ENCODE results near the gene SUPT6H.
"Not testable (repeated sequence)": the region's sequence is repeated elsewhere in the genome, so short reads cannot be mapped to it uniquely, and the experiment has no call there.

The SUPT6H gene

DNA sequence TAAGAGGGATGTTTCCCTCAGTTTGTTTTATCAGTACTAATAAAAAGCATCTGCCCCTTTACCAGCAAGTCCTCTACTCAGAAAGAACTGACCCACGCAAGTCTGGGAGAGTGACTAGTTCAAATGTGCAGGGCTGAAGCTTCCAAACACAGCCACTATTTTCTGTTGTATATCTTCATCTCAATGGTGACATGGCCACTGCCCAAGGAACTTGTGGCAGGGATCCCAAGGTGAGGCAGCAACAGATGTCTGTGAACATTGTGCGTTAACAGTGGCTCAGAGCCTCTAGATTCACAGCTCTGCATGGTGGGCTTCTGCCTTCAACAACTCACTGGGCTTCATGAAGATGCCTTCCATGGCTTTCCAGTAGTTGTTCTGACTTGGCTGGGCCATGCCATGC, 13.3 kb upstream of the SUPT6H start:
- DNase-seq (ENCODE audit: low read depth in 2 of 2), result no peak

DNA sequence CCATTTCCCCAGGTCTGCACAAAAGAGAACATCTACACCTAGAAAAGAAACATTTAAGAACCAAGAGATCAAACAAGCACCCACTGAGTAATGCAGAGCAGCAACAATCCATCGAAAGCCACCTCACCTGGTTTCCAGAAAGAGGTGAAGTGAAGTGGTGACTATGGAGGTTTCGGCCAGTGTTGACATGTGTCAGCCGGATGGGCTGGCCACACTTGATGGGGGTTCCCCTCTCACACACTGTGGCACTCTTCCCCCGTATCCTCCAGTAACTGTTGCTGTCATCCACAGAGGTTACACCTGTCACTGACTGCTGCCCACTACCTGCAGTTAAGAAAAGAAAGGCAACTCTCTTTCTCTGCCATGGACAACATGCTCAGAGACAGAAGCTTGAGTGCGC, 6.8 kb upstream of the SUPT6H start:
- DNase-seq (ENCODE audit: low read depth in 2 of 2), result no peak

DNA sequence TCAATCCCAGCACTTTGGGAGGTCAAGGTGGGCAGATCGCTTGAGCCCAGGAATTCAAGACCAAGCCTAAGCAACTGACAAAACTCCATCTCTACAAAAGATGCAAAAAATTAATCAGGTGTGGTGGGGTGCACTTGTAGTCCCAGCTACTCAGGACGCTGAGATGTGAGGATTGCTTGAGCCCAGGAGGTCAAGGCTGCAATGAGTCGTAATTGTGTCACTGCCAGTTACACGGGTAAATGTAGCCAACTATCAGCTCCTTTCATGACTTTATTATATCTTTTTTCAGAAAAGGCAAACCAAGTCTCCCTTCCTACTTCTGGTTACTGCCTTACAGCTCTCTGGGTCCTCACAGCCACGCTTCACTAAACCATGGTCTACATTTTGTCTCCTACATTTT, 4.2 kb upstream of the SUPT6H start:
- DNase-seq (ENCODE audit: low read depth in 2 of 2), result no peak

DNA sequence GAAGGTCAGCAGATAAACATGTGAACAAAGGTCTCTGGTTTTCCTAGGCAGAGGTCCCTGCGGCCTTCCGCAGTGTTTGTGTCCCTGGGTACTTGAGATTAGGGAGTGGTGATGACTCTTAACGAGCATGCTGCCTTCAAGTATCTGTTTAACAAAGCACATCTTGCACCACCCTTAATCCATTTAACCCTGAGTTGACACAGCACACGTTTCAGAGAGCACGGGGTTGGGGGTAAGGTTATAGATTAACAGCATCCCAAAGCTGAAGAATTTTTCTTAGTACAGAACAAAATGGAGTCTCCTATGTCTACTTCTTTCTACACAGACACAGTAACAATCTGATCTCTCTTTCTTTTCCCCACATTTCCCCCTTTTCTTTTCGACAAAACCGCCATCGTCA, 3.7 kb upstream of the SUPT6H start:
- not testable (repeated sequence) for DNase-seq (ENCODE audit: low read depth in 2 of 2)

DNA sequence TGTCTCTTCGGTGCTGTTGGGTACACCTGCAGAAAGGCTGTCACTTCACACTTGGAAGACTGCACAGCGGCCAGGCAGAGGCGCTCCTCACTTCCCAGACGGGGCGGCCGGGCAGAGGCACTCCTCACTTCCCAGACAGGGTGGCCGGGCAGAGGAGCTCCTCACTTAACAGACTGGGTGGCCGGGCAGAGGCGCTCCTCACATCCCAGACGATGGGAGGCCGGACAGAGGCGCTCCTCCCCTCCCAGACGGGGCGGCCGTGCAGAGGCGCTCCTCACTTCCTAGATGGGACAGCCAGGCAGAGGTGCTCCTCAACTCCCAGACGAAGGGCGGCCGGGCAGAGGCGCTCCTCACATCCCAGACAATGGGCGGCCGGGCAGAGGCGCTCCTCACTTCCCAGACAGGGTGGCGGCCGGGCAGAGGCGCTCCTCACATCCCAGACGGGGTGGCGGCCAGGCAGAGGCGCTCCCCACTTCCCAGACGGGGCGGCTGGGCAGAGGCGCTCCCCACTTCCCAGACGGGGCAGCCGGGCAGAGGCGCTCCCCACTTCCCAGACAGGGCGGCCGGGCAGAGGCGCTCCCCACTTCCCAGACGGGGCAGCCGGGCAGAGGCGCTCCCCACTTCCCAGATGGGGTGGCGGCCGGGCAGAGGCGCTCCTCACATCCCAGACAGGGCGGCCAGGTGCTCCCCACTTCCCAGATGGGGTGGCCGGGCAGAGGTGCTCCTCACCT, 3.1 kb upstream of the SUPT6H start:
- not testable (repeated sequence) for DNase-seq (ENCODE audit: low read depth in 2 of 2)

DNA sequence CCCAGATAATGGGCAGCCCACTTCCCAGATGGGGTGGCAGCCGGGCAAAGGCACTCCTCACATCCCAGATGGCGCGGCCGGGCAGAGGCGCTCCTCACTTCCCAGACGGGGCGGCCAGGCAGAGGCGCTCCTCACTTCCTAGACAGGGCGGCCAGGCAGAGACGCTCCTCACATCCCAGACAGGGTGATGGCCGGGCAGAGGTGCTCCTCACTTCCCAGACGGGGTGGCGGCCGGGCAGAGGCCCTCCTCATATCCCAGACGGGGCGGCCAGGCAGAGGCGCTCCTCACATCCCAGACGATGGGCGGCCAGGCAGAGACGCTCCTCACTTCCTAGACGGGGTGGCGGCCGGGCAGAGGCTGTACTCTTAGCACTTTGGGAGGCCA, 2.5 kb upstream of the SUPT6H start:
- not testable (repeated sequence) for DNase-seq (ENCODE audit: low read depth in 2 of 2)

DNA sequence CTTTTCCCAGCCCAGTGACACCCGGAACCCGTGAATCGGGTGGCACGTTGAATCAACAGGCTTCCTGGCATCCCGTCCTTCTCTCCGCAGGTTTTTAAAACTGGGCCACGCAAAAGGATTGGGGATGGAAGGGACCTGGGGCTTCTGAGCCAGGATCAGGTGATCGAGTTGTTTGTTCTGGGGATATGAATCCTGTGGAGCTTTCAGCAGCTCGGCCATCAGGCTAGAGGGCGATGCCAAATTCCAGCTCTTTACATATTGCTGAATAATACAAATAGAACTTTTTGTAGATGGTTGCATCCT, 473 bp downstream of the SUPT6H start:
- no peak for DNase-seq (ENCODE audit: low read depth in 2 of 2)

DNA sequence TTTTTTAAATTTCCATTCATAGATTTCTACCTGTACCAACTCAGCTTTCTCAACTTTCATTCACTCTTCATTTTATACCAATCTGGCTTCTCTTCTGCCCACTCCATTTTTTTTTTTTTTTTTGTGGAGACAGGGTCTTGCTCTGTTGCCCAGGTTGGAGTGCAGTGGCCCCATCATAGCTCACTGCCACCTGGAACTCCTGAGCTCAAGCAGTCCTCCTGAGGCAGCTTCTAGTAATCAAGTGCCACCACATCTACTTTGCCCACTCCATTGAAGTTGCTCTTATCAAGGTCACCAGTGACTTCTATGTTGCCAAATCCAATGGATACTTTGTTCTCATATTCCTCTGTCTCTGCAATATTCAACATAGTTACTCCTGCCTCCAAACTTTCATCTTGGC, 1.7 kb downstream of the SUPT6H start:
- DNase-seq (ENCODE audit: low read depth in 2 of 2), result no peak

DNA sequence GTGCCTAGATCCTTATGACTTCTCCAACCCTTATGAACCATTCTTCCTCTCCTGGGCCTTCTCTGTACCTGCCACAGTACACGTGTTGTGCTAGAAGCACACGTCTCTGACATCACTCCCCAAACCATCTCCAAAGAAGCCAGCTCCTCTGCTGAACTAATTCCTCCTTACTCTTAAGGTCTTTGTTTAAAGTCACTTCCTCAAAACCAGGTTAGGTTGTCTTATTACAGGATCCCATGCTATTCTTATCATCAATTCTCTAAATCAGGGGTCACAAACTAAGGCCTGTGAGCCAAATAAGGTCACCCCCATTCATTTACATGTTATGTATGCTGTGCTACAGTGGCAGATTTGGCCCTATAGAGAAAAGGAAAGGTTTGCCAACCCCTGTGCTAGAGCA, 4.0 kb downstream of the SUPT6H start:
- no peak for DNase-seq (ENCODE audit: low read depth in 2 of 2)

DNA sequence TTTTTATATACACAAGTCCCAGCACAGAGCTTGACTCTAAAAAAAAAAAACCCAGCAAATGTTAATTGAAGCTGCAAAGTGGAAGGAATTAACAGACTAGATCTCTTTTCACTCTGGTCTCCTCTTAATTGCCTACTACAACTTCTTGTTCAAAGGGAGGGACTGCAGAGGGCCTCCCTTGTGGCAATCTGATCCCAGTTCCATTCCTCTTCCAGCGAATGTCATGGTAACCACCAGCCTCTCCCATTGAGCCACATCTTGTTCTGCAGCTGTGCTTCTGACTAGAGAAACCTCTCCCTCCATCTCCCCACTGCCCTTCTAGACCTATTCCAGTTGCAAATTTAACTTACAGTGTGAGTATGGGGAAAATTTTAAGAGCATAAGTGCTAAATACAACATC, 5.9 kb downstream of the SUPT6H start:
- no peak for DNase-seq (ENCODE audit: low read depth in 2 of 2)

DNA sequence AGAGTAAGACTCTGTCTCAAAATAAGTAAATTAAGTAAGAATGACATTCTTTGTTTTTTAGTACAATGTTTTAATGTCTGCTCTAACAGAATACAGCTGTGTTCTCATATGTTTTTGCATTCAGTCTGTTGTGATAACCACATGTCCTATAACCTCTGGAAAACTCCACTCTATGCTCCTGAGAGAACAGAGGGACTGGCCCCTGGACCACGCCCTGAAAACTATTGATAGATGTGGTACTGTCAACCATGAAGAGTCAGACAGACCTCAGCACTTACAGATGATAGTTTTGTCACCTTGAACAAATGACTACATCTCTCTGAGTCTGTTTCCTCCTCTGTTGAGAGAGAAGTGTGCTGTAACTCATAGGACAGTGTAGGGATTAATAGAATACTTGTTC, 7.9 kb downstream of the SUPT6H start:
- no peak for DNase-seq (ENCODE audit: low read depth in 2 of 2)

DNA sequence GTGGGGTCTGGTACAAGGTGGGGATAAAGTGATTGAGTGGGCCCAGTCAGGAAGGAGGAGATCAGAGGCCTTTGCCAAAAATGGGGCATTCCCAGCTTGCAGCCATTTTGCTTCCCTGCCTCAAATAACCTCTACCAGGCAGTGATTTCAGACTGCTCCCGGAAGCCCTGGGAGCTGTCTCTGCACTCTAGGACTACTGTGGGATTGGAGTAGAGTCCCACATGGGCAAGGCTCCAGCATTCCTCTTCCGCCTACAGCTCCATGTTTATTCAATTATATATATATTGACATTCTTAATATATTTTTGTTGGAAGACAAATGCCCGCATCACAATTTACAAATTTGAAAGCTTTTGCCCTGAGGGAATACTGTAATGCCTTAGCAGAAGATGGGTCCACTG, 13.5 kb downstream of the SUPT6H start:
- no peak for DNase-seq (ENCODE audit: low read depth in 2 of 2)

DNA sequence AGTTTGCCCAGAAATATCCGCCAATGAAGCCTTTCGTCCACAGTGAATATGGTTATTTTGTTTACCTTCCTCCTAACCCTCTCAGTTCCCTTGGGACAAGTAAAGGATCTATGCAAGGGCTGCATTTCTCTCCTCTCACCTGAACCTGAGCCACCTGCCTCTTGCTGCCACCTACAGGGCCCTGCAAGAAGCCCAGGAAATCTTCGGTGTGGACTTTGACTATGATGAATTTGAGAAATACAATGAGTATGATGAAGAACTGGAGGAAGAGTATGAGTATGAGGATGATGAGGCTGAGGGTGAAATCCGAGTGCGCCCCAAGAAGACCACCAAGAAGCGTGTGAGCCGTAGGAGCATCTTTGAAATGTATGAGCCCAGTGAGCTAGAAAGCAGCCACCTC, 14.0 kb downstream of the SUPT6H start:
- no peak for DNase-seq (ENCODE audit: low read depth in 2 of 2)

DNA sequence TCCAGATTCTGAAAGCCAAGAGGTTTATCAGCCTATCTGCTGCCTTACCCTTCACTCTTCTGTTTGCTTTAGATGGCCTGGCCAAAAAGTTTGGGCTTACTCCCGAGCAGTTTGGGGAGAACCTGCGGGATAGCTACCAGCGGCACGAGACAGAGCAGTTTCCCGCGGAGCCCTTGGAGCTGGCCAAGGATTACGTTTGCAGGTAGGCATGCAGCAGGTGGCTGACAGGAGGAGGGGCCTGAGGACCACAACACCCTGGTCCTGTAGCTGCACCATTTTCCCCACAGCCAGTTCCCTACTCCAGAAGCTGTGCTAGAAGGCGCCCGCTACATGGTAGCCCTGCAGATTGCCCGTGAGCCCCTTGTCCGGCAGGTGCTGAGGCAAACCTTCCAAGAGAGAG, 20.6 kb downstream of the SUPT6H start:
- no peak for DNase-seq (ENCODE audit: low read depth in 2 of 2)

DNA sequence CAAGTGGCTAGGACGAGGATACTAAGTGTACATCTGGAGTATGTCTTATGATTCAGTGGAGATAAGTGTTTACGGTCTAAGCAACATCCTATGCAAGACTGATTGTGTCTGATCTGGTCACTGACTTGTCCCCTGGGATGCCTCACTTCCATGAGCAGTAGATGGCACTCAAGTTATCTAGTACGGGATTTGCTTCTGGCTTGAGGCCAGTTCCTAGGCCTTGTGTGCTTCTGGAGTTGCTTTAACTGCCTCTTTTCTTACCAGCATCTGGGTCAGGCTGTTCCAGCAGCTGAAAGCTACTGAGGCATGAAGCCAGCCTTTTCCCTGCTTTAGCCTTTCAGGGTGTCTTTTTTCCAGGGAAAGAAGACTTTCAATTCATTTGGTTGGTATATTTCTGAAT, 23.0 kb downstream of the SUPT6H start:
- no peak for DNase-seq (ENCODE audit: low read depth in 2 of 2)

DNA sequence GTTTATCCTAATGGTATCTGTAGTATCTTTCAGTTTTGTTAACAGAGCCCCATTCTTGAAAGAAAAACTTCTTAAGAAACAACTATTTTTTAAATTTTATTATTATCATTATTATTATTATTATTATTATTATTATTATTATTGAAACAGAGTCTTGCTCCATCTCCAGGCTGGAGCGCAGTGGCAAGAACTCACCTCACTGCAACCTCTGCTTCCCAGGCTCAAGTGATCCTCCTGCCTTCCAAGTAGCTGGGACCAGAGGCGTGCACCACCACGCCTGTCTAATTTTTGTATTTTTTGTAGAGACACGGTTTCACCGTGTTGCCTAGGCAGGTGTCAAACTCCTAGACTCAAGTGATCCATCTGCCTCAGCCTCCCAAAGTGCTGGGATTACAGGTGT, 23.4 kb downstream of the SUPT6H start:
- DNase-seq (ENCODE audit: low read depth in 2 of 2), result no peak

DNA sequence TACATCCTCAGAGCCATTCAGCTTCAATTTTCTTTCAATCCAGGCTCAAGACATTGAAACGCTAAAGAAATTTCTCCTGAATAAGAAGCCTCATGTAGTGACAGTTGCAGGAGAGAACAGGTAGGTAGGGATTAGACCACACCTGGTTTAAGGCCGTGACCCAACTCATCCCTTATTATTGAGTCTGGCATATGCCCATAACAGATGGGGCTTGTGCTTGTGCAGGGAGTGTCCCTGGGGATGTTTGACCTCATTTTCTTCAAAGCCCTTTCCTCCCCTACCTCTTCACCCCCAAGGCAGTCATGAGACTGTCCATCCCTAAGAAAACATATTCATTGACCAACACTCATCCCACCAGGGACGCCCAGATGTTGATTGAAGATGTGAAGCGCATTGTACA, 24.3 kb downstream of the SUPT6H start:
- no peak for DNase-seq (ENCODE audit: low read depth in 2 of 2)

DNA sequence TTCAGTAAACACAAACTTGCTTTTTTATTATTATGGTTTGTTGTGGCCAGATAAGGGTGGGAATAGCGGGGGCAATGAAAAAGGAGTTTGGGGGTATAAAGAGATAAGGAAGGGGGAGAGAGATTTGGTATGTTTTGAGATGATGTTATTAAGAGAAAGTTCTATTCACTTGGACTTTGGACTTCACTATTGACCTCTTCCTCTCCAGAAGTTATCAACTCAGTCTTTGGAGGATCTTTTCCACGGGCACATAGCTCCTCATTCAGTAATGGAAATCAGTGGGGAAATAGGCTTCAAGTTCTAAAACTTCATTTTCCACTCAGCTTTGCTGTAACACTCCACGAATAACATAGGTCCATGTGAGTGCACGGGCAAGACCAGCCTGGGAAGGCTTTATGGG, 26.5 kb downstream of the SUPT6H start:
- DNase-seq (ENCODE audit: low read depth in 2 of 2), result no peak

DNA sequence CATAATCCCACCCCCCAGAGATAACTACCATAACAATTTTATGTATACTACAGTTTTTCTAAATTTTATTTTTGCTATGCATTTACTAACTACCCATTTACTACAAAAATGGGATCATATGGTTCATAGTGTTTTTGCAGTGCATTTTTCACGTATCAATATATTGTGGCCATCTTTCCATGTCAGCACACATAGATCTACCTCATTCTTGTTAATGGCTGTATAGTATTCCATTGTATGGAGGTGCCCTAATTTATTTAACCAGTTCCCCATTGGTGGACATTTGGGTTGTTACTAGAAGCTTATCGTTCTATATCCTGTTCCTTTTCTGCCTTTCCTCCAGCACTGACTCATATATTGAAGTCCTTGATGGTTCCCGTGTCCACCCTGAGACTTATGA, 27.0 kb downstream of the SUPT6H start:
- no peak for DNase-seq (ENCODE audit: low read depth in 2 of 2)

DNA sequence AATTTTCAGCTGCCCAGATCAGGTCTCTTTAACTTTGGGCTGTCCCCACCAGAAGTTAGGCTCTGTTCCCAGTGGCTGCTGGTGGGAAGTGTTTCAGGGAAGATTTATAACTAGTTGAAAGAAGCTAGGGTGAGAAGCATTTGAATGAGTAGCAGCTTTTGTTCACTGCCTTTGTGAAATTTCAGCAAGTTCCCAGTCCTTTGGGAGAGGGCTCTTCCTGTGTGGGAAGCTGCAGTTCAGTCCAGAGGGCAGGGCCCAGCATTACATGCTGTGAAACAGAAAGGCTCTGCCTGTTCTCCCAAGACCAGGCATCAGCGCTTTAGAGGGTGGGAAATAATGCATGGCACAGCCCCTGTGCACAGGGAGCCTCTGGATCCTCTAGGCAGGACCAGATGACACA, 31.9 kb downstream of the SUPT6H start:
- no peak for DNase-seq (ENCODE audit: low read depth in 2 of 2)

DNA sequence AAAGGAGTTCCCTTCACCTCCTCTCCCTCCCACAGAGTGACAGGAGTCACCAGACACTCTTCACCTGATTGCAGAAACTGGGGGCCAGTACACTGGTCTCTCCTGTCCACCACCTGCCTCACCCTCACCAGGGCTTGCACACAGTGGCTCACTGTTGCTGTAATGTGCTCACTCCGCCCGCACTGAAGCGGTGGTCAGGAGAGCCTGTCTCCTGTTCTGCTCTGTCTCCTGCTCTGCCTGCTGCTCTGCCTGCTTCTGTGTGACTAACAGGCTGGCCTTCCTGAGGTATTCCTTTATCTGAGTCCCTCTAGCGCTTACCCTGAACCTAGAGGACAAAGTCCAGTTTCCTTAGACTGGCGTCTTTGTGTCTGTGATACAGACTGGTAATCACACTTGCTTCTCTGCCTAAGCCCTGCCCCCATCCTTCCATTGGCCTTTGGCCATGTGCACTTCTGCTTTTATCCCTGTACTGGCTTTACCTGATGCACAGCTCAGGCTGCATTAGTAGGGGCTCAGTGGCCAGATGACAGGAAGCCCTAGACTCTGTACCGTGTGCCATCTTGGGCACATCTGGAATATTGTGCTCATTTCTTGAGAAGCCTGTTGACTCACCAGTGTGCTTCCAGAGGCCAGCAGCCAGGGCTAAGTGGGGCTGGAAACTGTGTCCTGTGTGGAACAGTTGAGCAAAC, 36.4 kb downstream of the SUPT6H start:
- no peak for DNase-seq (ENCODE audit: low read depth in 2 of 2)

DNA sequence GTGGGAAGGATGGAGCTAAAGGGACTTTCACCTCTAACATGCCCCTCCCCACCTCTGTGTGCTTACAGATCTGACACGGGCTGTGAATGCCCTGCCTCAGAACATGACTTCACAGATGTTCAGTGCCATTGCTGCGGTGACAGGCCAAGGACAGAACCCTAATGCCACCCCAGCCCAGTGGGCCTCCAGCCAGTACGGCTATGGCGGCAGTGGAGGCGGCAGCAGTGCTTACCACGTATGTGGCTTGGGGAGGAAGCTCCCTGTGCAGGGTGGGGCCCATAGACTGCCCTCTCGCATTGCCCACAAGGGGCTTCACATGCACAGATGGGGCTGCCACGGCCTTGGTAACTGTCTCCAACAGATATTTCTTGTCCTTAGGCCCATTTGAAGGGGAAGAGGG, 38.3 kb downstream of the SUPT6H start:
- DNase-seq (ENCODE audit: low read depth in 2 of 2), result no peak

DNA sequence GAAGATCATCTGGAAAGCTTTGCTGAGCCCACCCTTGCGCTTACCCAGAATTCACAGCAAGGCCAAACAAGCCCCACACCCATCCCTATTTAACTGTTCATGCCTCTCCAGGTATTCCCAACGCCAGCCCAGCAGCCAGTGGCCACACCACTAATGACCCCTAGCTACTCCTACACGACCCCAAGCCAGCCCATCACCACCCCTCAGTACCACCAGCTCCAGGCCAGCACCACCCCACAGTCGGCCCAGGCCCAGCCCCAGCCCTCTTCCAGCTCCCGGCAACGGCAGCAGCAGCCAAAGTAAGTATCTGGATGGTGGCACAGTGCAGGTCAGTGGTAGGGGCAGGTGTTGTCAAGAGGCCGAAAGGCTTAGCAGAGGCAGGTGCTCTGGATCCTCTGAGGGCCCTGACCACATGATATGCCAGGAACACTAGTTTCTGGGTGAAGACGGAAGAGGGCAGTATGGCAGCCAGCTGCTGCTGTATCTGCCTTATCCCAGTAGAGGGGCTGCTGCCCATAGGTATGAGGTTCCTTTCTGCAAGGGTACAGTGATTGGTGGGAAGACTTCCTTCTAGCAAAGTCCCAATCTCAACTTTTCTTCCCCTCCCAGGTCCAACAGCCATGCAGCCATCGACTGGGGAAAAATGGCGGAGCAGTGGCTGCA, 39.0 kb downstream of the SUPT6H start:
- DNase-seq (ENCODE audit: low read depth in 2 of 2), result no peak
